CD4-positive, alpha-beta T cell treated with Interferon alpha-2 for 1 hour (primary cell): Measurements from ENCODE around the gene DARS2.
"Not testable (repeated sequence)": the region's sequence is repeated elsewhere in the genome, so short reads cannot be mapped to it uniquely, and the experiment has no call there.

ENCODE experiments used
- DNase-seq, 2 donors: peaks; one replicate each; pipeline ENCODE4 v3.0.0-alpha.2; 2020 to 2022

The DARS2 gene

GRCh38 chr1:173824315-173825081 is at the start of gene DARS2, which contains the start of gene CENPL:
Gene DARS2 (plus strand): TSS chr1:173824673. CDS start chr1:173825230, 557 bp downstream.
Gene CENPL (minus strand): TSS chr1:173824883. CDS start chr1:173811299, 13,584 bp downstream.
- DNase-seq: peak; percentile 90 to 94

- no peak for DNase-seq
These were observed 48.8 kb upstream of the DARS2 start for GRCh38 chr1:173775578-173776226.

- DNase-seq: no peak
These were observed 44.5 kb upstream of the DARS2 start for GRCh38 chr1:173779936-173780335.

GRCh38 chr1:173784997-173785396 is 39.5 kb upstream of the DARS2 start:
- DNase-seq: no peak

- DNase-seq: no peak
These were observed 34.6 kb upstream of the DARS2 start for GRCh38 chr1:173789841-173790240.

GRCh38 chr1:173798078-173798477 is 26.4 kb upstream of the DARS2 start:
- no peak for DNase-seq

- DNase-seq: not testable (repeated sequence)
These were observed 24.5 kb upstream of the DARS2 start for GRCh38 chr1:173799995-173800394.

GRCh38 chr1:173802961-173803360 is 21.5 kb upstream of the DARS2 start:
- DNase-seq: no peak

GRCh38 chr1:173813654-173814053 is 10.8 kb upstream of the DARS2 start:
- not testable (repeated sequence) for DNase-seq

- DNase-seq: no peak
These were observed 6.0 kb upstream of the DARS2 start for GRCh38 chr1:173818459-173818858.

GRCh38 chr1:173821680-173822079 is 2.8 kb upstream of the DARS2 start:
- no peak for DNase-seq

GRCh38 chr1:173823781-173824314 is 625 bp upstream of the DARS2 start:
- no peak for DNase-seq

- DNase-seq: no peak
These were observed 3.1 kb downstream of the DARS2 start for GRCh38 chr1:173827611-173828010.

GRCh38 chr1:173832748-173833147 is 8.3 kb downstream of the DARS2 start:
- no peak for DNase-seq

GRCh38 chr1:173852105-173852504 is 27.6 kb downstream of the DARS2 start:
- no peak for DNase-seq

GRCh38 chr1:173853074-173853473 is 28.6 kb downstream of the DARS2 start:
- no peak for DNase-seq

GRCh38 chr1:173856014-173856413 is 31.5 kb downstream of the DARS2 start:
- DNase-seq: no peak

GRCh38 chr1:173856903-173857302 is 32.4 kb downstream of the DARS2 start:
- DNase-seq: no peak

GRCh38 chr1:173857363-173857917 is 33.0 kb downstream of the DARS2 start:
- DNase-seq: no peak

GRCh38 chr1:173859547-173859946 is 35.1 kb downstream of the DARS2 start:
- not testable (repeated sequence) for DNase-seq

GRCh38 chr1:173860065-173860464 is 35.6 kb downstream of the DARS2 start:
- no peak for DNase-seq

GRCh38 chr1:173861731-173862145 is 37.3 kb downstream of the DARS2 start:
- no peak for DNase-seq

- not testable (repeated sequence) for DNase-seq
These were observed 37.8 kb downstream of the DARS2 start for GRCh38 chr1:173862146-173862768.
